ENCODE data around the gene ST7.

ST7 gene

GRCh38 chr7:117087639-117088396 is 134.5 kb downstream of the ST7 start:
- DNase-seq (ENCODE audit: low read depth), result peak; percentile 73
- no peak overlapping the region for H3K4me3 ChIP-seq (ENCODE audit: low read depth, low read length)
- no peak for TF ChIP-seq MYC (IDR thresholded peaks at IDR 0.05; ENCODE audit: low read depth, low read length)
- TF ChIP-seq POLR2A (IDR thresholded peaks at IDR 0.05; ENCODE audit: extremely low read depth, insufficient read length), result no peak
- TF ChIP-seq CTCF (IDR thresholded peaks at IDR 0.05; ENCODE audit: low read depth, low read length), result no peak
- no peak for TF ChIP-seq MAX (IDR thresholded peaks at IDR 0.05; ENCODE audit: low read depth, low read length)

- H3K4me3 ChIP-seq (ENCODE audit: low read depth, low read length), result no peak overlapping the region
- peak; percentile 20 for DNase-seq (ENCODE audit: low read depth)
- TF ChIP-seq MYC (IDR thresholded peaks at IDR 0.05; ENCODE audit: low read depth, low read length) (no peak), MAX (IDR thresholded peaks at IDR 0.05; ENCODE audit: low read depth, low read length) (no peak), CTCF (IDR thresholded peaks at IDR 0.05; ENCODE audit: low read depth, low read length) (no peak), POLR2A (IDR thresholded peaks at IDR 0.05; ENCODE audit: extremely low read depth, insufficient read length) (no peak)
Observed at GRCh38 chr7:117088623-117089194, 135.4 kb downstream of the ST7 start.

- H3K4me3 ChIP-seq (ENCODE audit: low read depth, low read length), result no peak overlapping the region
- TF ChIP-seq MYC (IDR thresholded peaks at IDR 0.05; ENCODE audit: low read depth, low read length) (no peak), POLR2A (IDR thresholded peaks at IDR 0.05; ENCODE audit: extremely low read depth, insufficient read length) (no peak), MAX (IDR thresholded peaks at IDR 0.05; ENCODE audit: low read depth, low read length) (no peak), CTCF (IDR thresholded peaks at IDR 0.05; ENCODE audit: low read depth, low read length) (no peak)
- DNase-seq (ENCODE audit: low read depth), result no peak
Observed at GRCh38 chr7:117090791-117091190, 137.5 kb downstream of the ST7 start.

GRCh38 chr7:117091721-117092120 is 138.4 kb downstream of the ST7 start:
- TF ChIP-seq MYC (IDR thresholded peaks at IDR 0.05; ENCODE audit: low read depth, low read length) (no peak), CTCF (IDR thresholded peaks at IDR 0.05; ENCODE audit: low read depth, low read length) (no peak), MAX (IDR thresholded peaks at IDR 0.05; ENCODE audit: low read depth, low read length) (no peak), POLR2A (IDR thresholded peaks at IDR 0.05; ENCODE audit: extremely low read depth, insufficient read length) (no peak)
- H3K4me3 ChIP-seq (ENCODE audit: low read depth, low read length), result no peak overlapping the region
- no peak for DNase-seq (ENCODE audit: low read depth)

GRCh38 chr7:117092785-117093184 is 139.5 kb downstream of the ST7 start:
- no peak for DNase-seq (ENCODE audit: low read depth)
- no peak overlapping the region for H3K4me3 ChIP-seq (ENCODE audit: low read depth, low read length)
- TF ChIP-seq CTCF (IDR thresholded peaks at IDR 0.05; ENCODE audit: low read depth, low read length) (no peak), POLR2A (IDR thresholded peaks at IDR 0.05; ENCODE audit: extremely low read depth, insufficient read length) (no peak), MAX (IDR thresholded peaks at IDR 0.05; ENCODE audit: low read depth, low read length) (no peak), MYC (IDR thresholded peaks at IDR 0.05; ENCODE audit: low read depth, low read length) (no peak)
